ENCODE measurements around the gene CD34.

CD34 gene

GRCh38 chr1:207851696-207852095 lies 59.2 kb downstream of the CD34 start:
- Histone ChIP-seq H3K4me3 (no peak overlapping the region), H4K20me1 (peaks cover 70% of the 10 kb centered on the region)

GRCh38 chr1:207850621-207851407 lies 60.1 kb downstream of the CD34 start:
- Histone ChIP-seq H3K27me3 (no peaks in the 10 kb centered on the region), H3K9me3 (no peaks in the 10 kb centered on the region), H3K4me2 (peak overlapping the region; percentile 16; the same call in 1 of the 2 replicates), H4K20me1 (peaks cover 73% of the 10 kb centered on the region), H3K27ac (no peak overlapping the region), H3K4me1 (peaks cover 47% of the 10 kb centered on the region), H3K36me3 (peaks cover 20% of the 10 kb centered on the region), H3K4me3 (no peak overlapping the region), H3K9ac (no peak overlapping the region)
- TF ChIP-seq Cebpa-rat (IDR thresholded peaks at IDR 0.05) = no peak

More at GRCh38 chr1:207851696-207852095, 59.2 kb downstream of the CD34 start:
- Histone ChIP-seq H3K36me3 (peaks cover 29% of the 10 kb centered on the region), H3K4me2 (no peak overlapping the region; the same call in 1 of the 2 replicates), H3K27me3 (no peaks in the 10 kb centered on the region), H3K27ac (no peak overlapping the region), H3K9me3 (no peaks in the 10 kb centered on the region), H3K4me1 (peaks cover 47% of the 10 kb centered on the region), H3K9ac (no peak overlapping the region)
- TF ChIP-seq Cebpa-rat (IDR thresholded peaks at IDR 0.05) = no peak

- Histone ChIP-seq H3K4me2 (no peak overlapping the region), H3K9ac (no peak overlapping the region), H3K36me3 (peaks cover 21% of the 10 kb centered on the region), H3K9me3 (no peaks in the 10 kb centered on the region), H3K27me3 (no peaks in the 10 kb centered on the region), H4K20me1 (peaks cover 85% of the 10 kb centered on the region), H3K27ac (no peak overlapping the region), H3K4me3 (no peak overlapping the region), H3K4me1 (peaks cover 46% of the 10 kb centered on the region)
- TF ChIP-seq Cebpa-rat (IDR thresholded peaks at IDR 0.05) = no peak
Measured at GRCh38 chr1:207849646-207850045, 61.3 kb downstream of the CD34 start.

GRCh38 chr1:207849016-207849415 lies 61.9 kb downstream of the CD34 start:
- Histone ChIP-seq H3K27me3 (no peaks in the 10 kb centered on the region), H3K9me3 (no peaks in the 10 kb centered on the region), H3K27ac (no peak overlapping the region), H3K4me3 (no peak overlapping the region), H3K9ac (no peak overlapping the region), H3K4me2 (no peak overlapping the region), H3K4me1 (peaks cover 40% of the 10 kb centered on the region), H3K36me3 (peaks cover 21% of the 10 kb centered on the region), H4K20me1 (peaks cover 89% of the 10 kb centered on the region)
- no peak for TF ChIP-seq Cebpa-rat (IDR thresholded peaks at IDR 0.05)

- H3K36me3 ChIP-seq = peaks cover 21% of the 10 kb centered on the region
- peaks cover 32% of the 10 kb centered on the region for H3K4me1 ChIP-seq
- 0 out of 2 replicates have a peak overlapping the region, but pooled peaks have one; percentile 24 for H3K27ac ChIP-seq
- H4K20me1 ChIP-seq = peaks cover 89% of the 10 kb centered on the region
- H3K4me2 ChIP-seq = peak overlapping the region; percentile 72
- no peak overlapping the region for H3K4me3 ChIP-seq
- no peak overlapping the region for H3K9ac ChIP-seq
- no peaks in the 10 kb centered on the region for H3K9me3 ChIP-seq
- TF ChIP-seq Cebpa-rat (IDR thresholded peaks at IDR 0.05) = no peak
- no peaks in the 10 kb centered on the region for H3K27me3 ChIP-seq
Measured at GRCh38 chr1:207848234-207848633, 62.7 kb downstream of the CD34 start.

- H4K20me1 ChIP-seq = peaks cover 89% of the 10 kb centered on the region; the same call in 1 of the 2 replicates
- H3K4me3 ChIP-seq = no peak overlapping the region
- no peak overlapping the region for H3K27ac ChIP-seq
- no peaks in the 10 kb centered on the region for H3K27me3 ChIP-seq
- no peak for TF ChIP-seq Cebpa-rat (IDR thresholded peaks at IDR 0.05)
- H3K4me1 ChIP-seq = peaks cover 21% of the 10 kb centered on the region
- no peak overlapping the region for H3K4me2 ChIP-seq
- H3K9me3 ChIP-seq = no peaks in the 10 kb centered on the region
- no peak overlapping the region for H3K9ac ChIP-seq
- H3K36me3 ChIP-seq = peaks cover 24% of the 10 kb centered on the region
Measured at GRCh38 chr1:207847116-207847515, 63.8 kb downstream of the CD34 start.

GRCh38 chr1:207845109-207845508 lies 65.8 kb downstream of the CD34 start:
- H4K20me1 ChIP-seq = peaks cover 85% of the 10 kb centered on the region; the same call in 1 of the 2 replicates
- peaks cover 10% of the 10 kb centered on the region for H3K4me1 ChIP-seq
- TF ChIP-seq Cebpa-rat (IDR thresholded peaks at IDR 0.05) = no peak
- no peak overlapping the region for H3K4me2 ChIP-seq
- H3K36me3 ChIP-seq = peaks cover 12% of the 10 kb centered on the region; the same call in 1 of the 2 replicates
- no peak overlapping the region for H3K27ac ChIP-seq
- no peaks in the 10 kb centered on the region for H3K9me3 ChIP-seq
- H3K9ac ChIP-seq = no peak overlapping the region
- no peak overlapping the region for H3K4me3 ChIP-seq
- no peaks in the 10 kb centered on the region for H3K27me3 ChIP-seq

- H3K4me3 ChIP-seq = no peak overlapping the region
- peaks cover 83% of the 10 kb centered on the region; the same call in 1 of the 2 replicates for H4K20me1 ChIP-seq
- peaks cover 10% of the 10 kb centered on the region for H3K4me1 ChIP-seq
- H3K36me3 ChIP-seq = peaks cover 13% of the 10 kb centered on the region; the same call in 1 of the 2 replicates
- no peak for TF ChIP-seq Cebpa-rat (IDR thresholded peaks at IDR 0.05)
- H3K9ac ChIP-seq = no peak overlapping the region
- H3K27me3 ChIP-seq = no peaks in the 10 kb centered on the region
- H3K27ac ChIP-seq = no peak overlapping the region
- no peaks in the 10 kb centered on the region for H3K9me3 ChIP-seq
- no peak overlapping the region for H3K4me2 ChIP-seq
Measured at GRCh38 chr1:207844371-207844770, 66.6 kb downstream of the CD34 start.

GRCh38 chr1:207842506-207842905 lies 68.4 kb downstream of the CD34 start:
- TF ChIP-seq Cebpa-rat (IDR thresholded peaks at IDR 0.05) = no peak
- Histone ChIP-seq H3K9ac (no peak overlapping the region), H4K20me1 (peaks cover 94% of the 10 kb centered on the region; the same call in 1 of the 2 replicates), H3K27ac (no peak overlapping the region), H3K27me3 (no peaks in the 10 kb centered on the region), H3K36me3 (peaks cover 13% of the 10 kb centered on the region; the same call in 1 of the 2 replicates), H3K4me1 (no peaks in the 10 kb centered on the region), H3K4me3 (no peak overlapping the region), H3K4me2 (no peak overlapping the region), H3K9me3 (no peaks in the 10 kb centered on the region)

- no peak for TF ChIP-seq Cebpa-rat (IDR thresholded peaks at IDR 0.05)
- Histone ChIP-seq H3K27me3 (no peaks in the 10 kb centered on the region), H3K27ac (no peak overlapping the region)
Measured at GRCh38 chr1:207841901-207842300, 69.0 kb downstream of the CD34 start.

More at GRCh38 chr1:207841901-207842300, 69.0 kb downstream of the CD34 start:
- Histone ChIP-seq H3K4me1 (no peaks in the 10 kb centered on the region), H3K4me3 (no peak overlapping the region), H3K9me3 (no peaks in the 10 kb centered on the region), H4K20me1 (peaks cover 91% of the 10 kb centered on the region; the same call in 1 of the 2 replicates), H3K9ac (no peak overlapping the region), H3K4me2 (no peak overlapping the region), H3K36me3 (peaks cover 14% of the 10 kb centered on the region; the same call in 1 of the 2 replicates)
